ENCODE results near the gene COMMD1. TPM values are rescaled to one million over a fixed set of nuclear protein-coding genes. Genes with fewer than 3 reads are reported as not detected.
A peak's percentile ranks its signal among the peaks of the same experiment; 100 is the strongest.

The COMMD1 gene
- total RNA-seq, 1 donor from 2014 or later, result 39.7 TPM

DNA sequence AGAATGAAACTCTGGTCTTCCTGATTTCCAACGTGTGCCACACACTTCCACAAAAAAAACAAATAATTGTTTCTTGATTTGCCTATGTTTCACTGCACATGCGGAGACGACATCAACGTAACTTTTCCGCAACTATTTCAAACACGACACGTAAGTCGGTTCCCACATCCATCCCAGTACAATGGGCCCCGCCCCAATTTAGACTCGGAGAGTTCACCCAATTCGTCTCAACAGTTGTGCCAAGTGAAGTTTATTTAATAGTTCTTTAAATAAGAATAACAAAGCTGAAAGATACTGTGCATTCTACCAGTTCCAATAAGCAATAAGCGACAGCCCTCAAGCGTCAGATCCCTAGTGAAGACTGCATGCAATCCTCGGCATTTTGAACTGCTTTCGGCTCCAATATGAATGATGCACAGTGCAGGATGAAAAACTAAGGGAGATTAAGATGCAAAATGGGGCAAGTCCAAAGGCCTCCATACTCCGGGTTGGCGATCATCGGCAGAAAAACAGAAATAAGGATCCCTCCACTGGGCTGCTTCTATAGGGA, 17.7 kb upstream of the COMMD1 start:
- Mint-ChIP-seq H3K4me3 (ENCODE audit: unreplicated experiment) (peak overlapping the region; percentile 91), H3K36me3 (ENCODE audit: unreplicated experiment) (peaks cover 8% of the 10 kb centered on the region), H3K27me3 (ENCODE audit: unreplicated experiment) (no peaks in the 10 kb centered on the region), H3K9me3 (ENCODE audit: unreplicated experiment) (no peaks in the 10 kb centered on the region), H3K4me1 (ENCODE audit: unreplicated experiment) (peaks cover 28% of the 10 kb centered on the region), H3K27ac (ENCODE audit: unreplicated experiment) (peak overlapping the region; percentile 98)
- TF ChIP-seq, protein P1, sequence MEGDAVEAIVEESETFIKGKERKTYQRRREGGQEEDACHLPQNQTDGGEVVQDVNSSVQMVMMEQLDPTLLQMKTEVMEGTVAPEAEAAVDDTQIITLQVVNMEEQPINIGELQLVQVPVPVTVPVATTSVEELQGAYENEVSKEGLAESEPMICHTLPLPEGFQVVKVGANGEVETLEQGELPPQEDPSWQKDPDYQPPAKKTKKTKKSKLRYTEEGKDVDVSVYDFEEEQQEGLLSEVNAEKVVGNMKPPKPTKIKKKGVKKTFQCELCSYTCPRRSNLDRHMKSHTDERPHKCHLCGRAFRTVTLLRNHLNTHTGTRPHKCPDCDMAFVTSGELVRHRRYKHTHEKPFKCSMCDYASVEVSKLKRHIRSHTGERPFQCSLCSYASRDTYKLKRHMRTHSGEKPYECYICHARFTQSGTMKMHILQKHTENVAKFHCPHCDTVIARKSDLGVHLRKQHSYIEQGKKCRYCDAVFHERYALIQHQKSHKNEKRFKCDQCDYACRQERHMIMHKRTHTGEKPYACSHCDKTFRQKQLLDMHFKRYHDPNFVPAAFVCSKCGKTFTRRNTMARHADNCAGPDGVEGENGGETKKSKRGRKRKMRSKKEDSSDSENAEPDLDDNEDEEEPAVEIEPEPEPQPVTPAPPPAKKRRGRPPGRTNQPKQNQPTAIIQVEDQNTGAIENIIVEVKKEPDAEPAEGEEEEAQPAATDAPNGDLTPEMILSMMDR (IDR thresholded peaks at IDR 0.05), result no peak
- DNase-seq (ENCODE audit: extremely low spot score, unreplicated experiment), result no peak

DNA sequence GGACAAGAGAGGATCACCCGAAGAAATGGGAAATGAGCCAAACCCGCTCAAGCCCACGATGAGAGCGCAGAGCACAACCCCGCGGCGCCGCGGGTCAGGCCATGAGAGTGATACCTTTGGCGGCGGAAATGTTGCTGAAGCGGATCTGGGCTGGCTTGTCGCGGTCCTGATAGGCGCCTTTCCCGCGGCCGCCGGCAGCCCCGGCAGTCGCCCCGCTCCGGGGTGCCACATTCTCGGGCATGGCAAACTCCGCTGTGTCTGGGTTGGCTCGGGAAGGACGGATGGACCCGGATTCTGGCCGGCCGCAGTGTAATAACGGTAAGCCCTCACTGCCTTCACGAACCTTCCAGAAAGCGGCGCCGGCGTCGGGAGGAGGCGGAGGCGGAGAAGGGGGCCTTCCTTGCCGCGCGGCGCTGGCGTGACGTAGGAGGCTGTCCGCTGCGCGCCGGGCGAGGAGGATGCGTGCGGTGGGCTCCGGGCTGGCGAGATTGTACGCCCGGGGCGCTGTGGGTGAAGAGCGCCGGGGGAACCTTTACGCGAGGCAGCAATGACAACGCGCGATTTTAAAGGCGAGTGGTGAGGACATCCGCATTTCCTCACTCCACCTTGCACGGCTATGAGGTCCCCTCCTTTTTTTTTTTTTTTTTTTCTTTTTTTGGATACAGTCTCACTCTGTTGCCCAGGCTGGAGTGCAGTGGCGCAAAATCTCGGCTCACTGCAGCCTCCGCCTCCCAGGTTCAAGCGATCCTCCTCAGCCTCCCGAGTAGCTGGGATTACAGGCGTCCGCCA, 17.0 kb upstream of the COMMD1 start, which contains the start of gene CCT4:
Gene CCT4, minus strand, starts transcription at position 390 of the 789 bp plus-strand sequence. Its CDS starts 149 bp downstream, at position 241.
- Mint-ChIP-seq H3K27me3 (ENCODE audit: unreplicated experiment) (no peaks in the 10 kb centered on the region), H3K9me3 (ENCODE audit: unreplicated experiment) (no peaks in the 10 kb centered on the region), H3K4me1 (ENCODE audit: unreplicated experiment) (peaks cover 28% of the 10 kb centered on the region), H3K36me3 (ENCODE audit: unreplicated experiment) (peaks cover 6% of the 10 kb centered on the region), H3K4me3 (ENCODE audit: unreplicated experiment) (peak within 1 kb of the TSS; percentile 91), H3K27ac (ENCODE audit: unreplicated experiment) (peak within 1 kb of the TSS; percentile 98)
- TF ChIP-seq, protein P1 (IDR thresholded peaks at IDR 0.05), result no peak
- peak; percentile 96 for DNase-seq (ENCODE audit: extremely low spot score, unreplicated experiment)

DNA sequence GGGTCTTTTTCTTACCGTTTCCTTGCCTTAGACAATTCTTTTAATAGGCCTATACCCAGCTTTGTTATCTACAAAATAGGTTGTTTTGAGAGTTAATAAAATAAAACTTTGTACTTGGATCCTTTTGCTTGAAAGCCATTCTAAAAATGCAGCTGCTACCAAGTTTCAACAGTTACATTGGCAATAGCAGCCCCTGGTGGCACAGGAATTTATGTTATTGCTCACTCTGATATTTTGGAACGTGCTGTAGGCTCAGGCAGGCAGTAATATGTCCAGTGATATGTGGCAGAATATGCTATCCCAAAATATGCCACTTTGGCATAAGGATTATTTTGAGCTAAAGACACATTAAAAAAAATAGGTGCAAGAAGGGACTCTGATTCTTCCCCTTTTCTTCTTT, 6.7 kb upstream of the COMMD1 start:
- H3K9me3 Mint-ChIP-seq (ENCODE audit: unreplicated experiment), result no peaks in the 10 kb centered on the region
- H3K27ac Mint-ChIP-seq (ENCODE audit: unreplicated experiment), result no peak overlapping the region
- no peak for DNase-seq (ENCODE audit: extremely low spot score, unreplicated experiment)
- H3K27me3 Mint-ChIP-seq (ENCODE audit: unreplicated experiment), result peaks cover 2% of the 10 kb centered on the region
- no peak overlapping the region for H3K4me3 Mint-ChIP-seq (ENCODE audit: unreplicated experiment)
- H3K36me3 Mint-ChIP-seq (ENCODE audit: unreplicated experiment), result no peaks in the 10 kb centered on the region
- H3K4me1 Mint-ChIP-seq (ENCODE audit: unreplicated experiment), result no peaks in the 10 kb centered on the region
- TF ChIP-seq, protein P1 (IDR thresholded peaks at IDR 0.05), result peak; percentile 62

DNA sequence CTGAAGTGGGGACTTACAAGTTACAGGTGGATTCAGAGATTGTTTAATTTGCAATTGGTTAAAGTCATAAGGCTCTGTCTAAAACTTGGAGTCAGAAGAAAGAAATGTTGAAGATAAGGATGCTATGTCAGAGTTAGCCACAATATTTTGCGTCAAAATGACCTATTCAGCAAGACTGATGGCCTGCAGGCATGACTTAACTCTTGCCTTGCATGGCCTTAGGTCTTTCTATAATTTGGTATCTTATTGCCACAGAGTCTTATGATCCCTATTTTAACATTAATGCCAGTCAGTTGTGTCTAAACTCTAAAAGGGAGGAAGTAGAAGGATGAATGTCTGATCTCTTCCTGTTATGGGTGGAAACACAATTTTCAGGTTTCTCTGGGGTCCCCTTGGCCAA, 5.2 kb upstream of the COMMD1 start:
- no peaks in the 10 kb centered on the region for H3K9me3 Mint-ChIP-seq (ENCODE audit: unreplicated experiment)
- TF ChIP-seq, protein P1 (IDR thresholded peaks at IDR 0.05), result no peak
- H3K4me3 Mint-ChIP-seq (ENCODE audit: unreplicated experiment), result no peak overlapping the region
- H3K4me1 Mint-ChIP-seq (ENCODE audit: unreplicated experiment), result no peaks in the 10 kb centered on the region
- peaks cover 2% of the 10 kb centered on the region for H3K27me3 Mint-ChIP-seq (ENCODE audit: unreplicated experiment)
- H3K36me3 Mint-ChIP-seq (ENCODE audit: unreplicated experiment), result no peaks in the 10 kb centered on the region
- H3K27ac Mint-ChIP-seq (ENCODE audit: unreplicated experiment), result no peak overlapping the region
- DNase-seq (ENCODE audit: extremely low spot score, unreplicated experiment), result no peak

DNA sequence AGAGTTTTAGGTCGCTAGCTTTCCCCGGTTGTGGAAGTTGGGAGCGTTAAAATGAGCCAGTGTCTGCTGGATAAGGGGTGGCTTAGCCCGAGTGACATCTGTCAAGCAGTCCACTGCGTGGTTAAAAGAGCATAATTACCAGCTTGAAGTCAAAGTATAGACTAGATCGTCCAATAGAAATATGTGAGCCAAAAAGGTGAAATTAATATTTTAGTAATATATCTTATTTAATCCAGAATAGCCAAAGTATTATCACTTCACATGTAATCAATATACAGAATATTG, 654 bp downstream of the COMMD1 start:
- H3K27ac Mint-ChIP-seq (ENCODE audit: unreplicated experiment), result peak overlapping the region; percentile 91
- no peaks in the 10 kb centered on the region for H3K36me3 Mint-ChIP-seq (ENCODE audit: unreplicated experiment)
- TF ChIP-seq, protein P1 (IDR thresholded peaks at IDR 0.05), result no peak
- H3K27me3 Mint-ChIP-seq (ENCODE audit: unreplicated experiment), result no peaks in the 10 kb centered on the region
- H3K9me3 Mint-ChIP-seq (ENCODE audit: unreplicated experiment), result no peaks in the 10 kb centered on the region
- H3K4me1 Mint-ChIP-seq (ENCODE audit: unreplicated experiment), result peaks cover 8% of the 10 kb centered on the region
- DNase-seq (ENCODE audit: extremely low spot score, unreplicated experiment), result no peak
- peak overlapping the region; percentile 98 for H3K4me3 Mint-ChIP-seq (ENCODE audit: unreplicated experiment)

All from osteocyte (in vitro differentiated cells).